Measurements from ENCODE around the gene AATK. TPM values are rescaled to one million over a fixed set of nuclear protein-coding genes. Genes with fewer than 3 reads are reported as not detected.
A peak's percentile ranks its signal among the peaks of the same experiment; 100 is the strongest.

AATK gene
- total and polyA plus RNA-seq, 2 of the 13 experiments (the other 11 are each of a cell fraction or from before 2014, with no cell fraction given), result 2.9 to 8.4 TPM

DNA sequence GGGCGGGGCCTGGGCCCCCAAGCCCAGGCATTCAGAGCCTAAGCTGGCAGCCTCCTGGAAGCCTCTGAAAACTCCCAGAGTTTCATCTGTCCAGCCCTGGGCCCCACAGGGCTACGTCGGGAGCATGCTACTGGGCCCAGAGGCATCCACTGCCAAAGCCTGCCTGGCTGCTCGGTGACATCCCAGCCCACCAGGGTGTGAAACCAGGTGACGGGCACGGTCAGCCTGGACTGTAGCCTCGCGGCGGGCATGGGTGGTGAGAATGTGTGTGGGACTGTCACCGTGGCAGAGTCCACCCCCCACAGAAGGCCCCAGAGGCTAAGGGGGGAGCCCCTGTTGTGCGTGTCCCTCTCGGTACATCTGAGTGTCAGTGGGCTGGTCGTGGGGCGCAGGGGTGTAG lies 25.6 kb upstream of the AATK start:
- Histone ChIP-seq H2AFZ (ENCODE audit: low read length) (no peak overlapping the region), H3K9me3 (ENCODE audit: low read length) (no peaks in the 10 kb centered on the region), H4K20me1 (ENCODE audit: insufficient read depth, low read length) (no peaks in the 10 kb centered on the region), H3K4me3 (replicated peaks in 1 of 3; ENCODE audit: insufficient read depth in 1 of 3, low read depth in 2 of 3, low read length in 3 of 3) (no peak overlapping the region), H3K27me3 (ENCODE audit: control insufficient read depth in 1 of 2, insufficient read depth in 2 of 2, low read length in 2 of 2) (no peaks in the 10 kb centered on the region), H3K27ac (ENCODE audit: extremely low read length, insufficient read depth, low read length) (no peak overlapping the region), H3K4me2 (ENCODE audit: low read depth, low read length) (no peak overlapping the region), H3K79me2 (ENCODE audit: insufficient read depth, low read length) (no peaks in the 10 kb centered on the region), H3K9ac (ENCODE audit: insufficient read depth, low read depth, low read length) (no peak overlapping the region), H3K36me3 (replicated peaks in 1 of 2; ENCODE audit: control insufficient read depth in 1 of 2, insufficient read depth in 2 of 2, low read length in 2 of 2) (peaks cover 3 to 8% of the 10 kb centered on the region in 2 experiments; a peak in 2 of 5 replicates), H3K4me1 (ENCODE audit: insufficient read depth, low read length) (no peaks in the 10 kb centered on the region)
- no TSS peak for BruUV-seq (replicated peaks)
- no peak for FAIRE-seq
- peak; percentile 28 for TF ChIP-seq AGO2 (optimal IDR thresholded peaks at IDR 0.05; ENCODE audit: low read depth, low read length)
- TF ChIP-seq ZNF7 (CRISPR knock-in tag; IDR thresholded peaks at IDR 0.05), result no peak
- no peak for DNase-seq (ENCODE audit: low spot score)
- intact Hi-C loops (cut with micrococcal nuclease; ENCODE audit: unreplicated experiment) (no loop called here), in situ Hi-C loops (cut with HindIII; ENCODE audit: extremely low pct_ligation_motif_present, low pct_unique_long_range_greater_than_20kb) (loop anchor here (5.0 kb wide), 1 partner anchor 49 kb away; no protein-coding TSS in a partner anchor)
- POLR2A ChIA-PET, result interaction anchor here (0.6 kb wide), 1 partner anchor 49 kb away, joined by 3 read pairs; no protein-coding TSS in a partner anchor
- ATAC-seq, result no peak
- WGBS (ENCODE audit: low lambda C conversion rate), result 100% methylated on average over 8 of the region's 14 CpGs
- CTCF ChIA-PET (ENCODE audit: low intra/inter-chr PET ratio, low total read pairs), result no interaction called here

DNA sequence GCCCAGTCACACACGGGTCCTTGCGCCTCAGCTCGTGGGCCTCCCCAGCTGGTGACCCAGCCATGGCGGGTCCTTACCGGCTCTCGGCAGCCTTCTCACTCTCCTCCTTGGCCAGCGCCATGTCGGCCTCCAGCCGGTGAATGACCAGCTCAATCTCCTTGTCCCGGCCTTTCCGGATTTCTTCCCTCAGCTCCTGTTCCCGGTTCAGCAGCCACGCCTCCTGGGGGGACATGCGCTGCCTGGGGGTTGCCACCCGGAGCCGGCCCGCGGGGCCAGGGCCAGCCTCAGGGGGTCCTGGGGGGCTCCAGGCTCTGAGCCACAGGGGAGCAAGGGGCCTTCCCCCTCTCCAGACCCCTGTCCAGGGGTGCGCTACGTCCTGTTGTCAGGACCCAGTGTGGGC lies 25.1 kb upstream of the AATK start:
- H3K4me2 ChIP-seq (ENCODE audit: low read depth, low read length), result no peak overlapping the region
- DNase-seq (ENCODE audit: low spot score), result no peak
- H3K4me1 ChIP-seq (ENCODE audit: insufficient read depth, low read length), result peaks cover 4% of the 10 kb centered on the region
- in situ Hi-C loops (cut with HindIII; ENCODE audit: extremely low pct_ligation_motif_present, low pct_unique_long_range_greater_than_20kb) (loop anchor here (5.0 kb wide), 1 partner anchor 49 kb away; no protein-coding TSS in a partner anchor), intact Hi-C loops (cut with micrococcal nuclease; ENCODE audit: unreplicated experiment) (no loop called here)
- no peak for ATAC-seq
- H3K9me3 ChIP-seq (ENCODE audit: low read length), result no peaks in the 10 kb centered on the region
- H2AFZ ChIP-seq (ENCODE audit: low read length), result no peak overlapping the region
- ChIA-PET CTCF (ENCODE audit: low intra/inter-chr PET ratio, low total read pairs) (no interaction called here), POLR2A (interaction anchor here (0.6 kb wide), 1 partner anchor 48 kb away, joined by 3 read pairs; no protein-coding TSS in a partner anchor)
- no peak overlapping the region for H3K9ac ChIP-seq (ENCODE audit: insufficient read depth, low read depth, low read length)
- no peaks in the 10 kb centered on the region for H4K20me1 ChIP-seq (ENCODE audit: insufficient read depth, low read length)
- no TSS peak for BruUV-seq (replicated peaks)
- H3K4me3 ChIP-seq (replicated peaks in 1 of 3; ENCODE audit: insufficient read depth in 1 of 3, low read depth in 2 of 3, low read length in 3 of 3), result no peak overlapping the region
- H3K79me2 ChIP-seq (ENCODE audit: insufficient read depth, low read length), result no peaks in the 10 kb centered on the region
- H3K27ac ChIP-seq (ENCODE audit: extremely low read length, insufficient read depth, low read length), result no peak overlapping the region
- peaks cover 3 to 5% of the 10 kb centered on the region in 2 experiments; a peak in 2 of 5 replicates for H3K36me3 ChIP-seq (replicated peaks in 1 of 2; ENCODE audit: control insufficient read depth in 1 of 2, insufficient read depth in 2 of 2, low read length in 2 of 2)
- WGBS (ENCODE audit: low lambda C conversion rate), result 96% methylated on average over 20 of the region's 20 CpGs
- no peak for FAIRE-seq
- no peaks in the 10 kb centered on the region for H3K27me3 ChIP-seq (ENCODE audit: control insufficient read depth in 1 of 2, insufficient read depth in 2 of 2, low read length in 2 of 2)
- TF ChIP-seq TSC22D2 (CRISPR knock-in tag; IDR thresholded peaks at IDR 0.05; ENCODE audit: borderline replicate concordance) (no peak), TFDP2 (CRISPR knock-in tag; IDR thresholded peaks at IDR 0.05) (no peak), ZNF570 (CRISPR knock-in tag; IDR thresholded peaks at IDR 0.05; ENCODE audit: borderline replicate concordance) (no peak), ZBTB3 (CRISPR knock-in tag; IDR thresholded peaks at IDR 0.05; ENCODE audit: borderline replicate concordance, low read depth) (no peak), ATF7 (IDR thresholded peaks at IDR 0.05) (no peak), ATF7 (CRISPR knock-in tag; IDR thresholded peaks at IDR 0.05) (no peak), PPARG (CRISPR knock-in tag; conservative IDR thresholded peaks at IDR 0.05) (no peak), ZEB1 (IDR thresholded peaks at IDR 0.05; ENCODE audit: insufficient replicate concordance, low read depth) (no peak), KMT2A (CRISPR knock-in tag; IDR thresholded peaks at IDR 0.05) (no peak), XBP1 (CRISPR knock-in tag; IDR thresholded peaks at IDR 0.05) (no peak), ZNF263 (CRISPR knock-in tag; IDR thresholded peaks at IDR 0.05) (no peak), THAP7 (CRISPR knock-in tag; IDR thresholded peaks at IDR 0.05) (no peak), HDAC6 (IDR thresholded peaks at IDR 0.05; ENCODE audit: low read depth, low read length) (no peak)
- TF ChIP-seq, protein P1, sequence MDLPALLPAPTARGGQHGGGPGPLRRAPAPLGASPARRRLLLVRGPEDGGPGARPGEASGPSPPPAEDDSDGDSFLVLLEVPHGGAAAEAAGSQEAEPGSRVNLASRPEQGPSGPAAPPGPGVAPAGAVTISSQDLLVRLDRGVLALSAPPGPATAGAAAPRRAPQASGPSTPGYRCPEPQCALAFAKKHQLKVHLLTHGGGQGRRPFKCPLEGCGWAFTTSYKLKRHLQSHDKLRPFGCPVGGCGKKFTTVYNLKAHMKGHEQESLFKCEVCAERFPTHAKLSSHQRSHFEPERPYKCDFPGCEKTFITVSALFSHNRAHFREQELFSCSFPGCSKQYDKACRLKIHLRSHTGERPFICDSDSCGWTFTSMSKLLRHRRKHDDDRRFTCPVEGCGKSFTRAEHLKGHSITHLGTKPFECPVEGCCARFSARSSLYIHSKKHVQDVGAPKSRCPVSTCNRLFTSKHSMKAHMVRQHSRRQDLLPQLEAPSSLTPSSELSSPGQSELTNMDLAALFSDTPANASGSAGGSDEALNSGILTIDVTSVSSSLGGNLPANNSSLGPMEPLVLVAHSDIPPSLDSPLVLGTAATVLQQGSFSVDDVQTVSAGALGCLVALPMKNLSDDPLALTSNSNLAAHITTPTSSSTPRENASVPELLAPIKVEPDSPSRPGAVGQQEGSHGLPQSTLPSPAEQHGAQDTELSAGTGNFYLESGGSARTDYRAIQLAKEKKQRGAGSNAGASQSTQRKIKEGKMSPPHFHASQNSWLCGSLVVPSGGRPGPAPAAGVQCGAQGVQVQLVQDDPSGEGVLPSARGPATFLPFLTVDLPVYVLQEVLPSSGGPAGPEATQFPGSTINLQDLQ (CRISPR knock-in tag; IDR thresholded peaks at IDR 0.05), result no peak

All from HepG2 (cell line).